HG03045 (cell line): ENCODE results near the gene EMX2.

ENCODE experiments used
- ATAC-seq: cut with Tn5 transposase; IDR thresholded peaks from one replicate; pipeline ENCODE4 v1.9.1; 2021; ENCODE audit warnings: mild to moderate bottlenecking, moderate library complexity; ENCODE audit not compliant: unreplicated experiment

The EMX2 gene

GRCh38 chr10:117594722-117595121 lies 52.2 kb downstream of the EMX2 start:
- no peak for ATAC-seq

- ATAC-seq, result no peak
Observed at GRCh38 chr10:117596706-117597105, 54.2 kb downstream of the EMX2 start.

GRCh38 chr10:117597216-117597615 lies 54.7 kb downstream of the EMX2 start:
- no peak for ATAC-seq
